Suprapubic skin (tissue), 4 donors: ENCODE data around the gene RNF212.

Experiments
- CTCF ChIP-seq, 2 donors: fragments of 200-600 bp in 1 of 2; fragments of 450-650 bp in 1 of 2; sonication (generic) in 1 of 2; IDR thresholded peaks; one replicate each; pipeline ENCODE4 v1.5.1; 2016 to 2019; ENCODE audit warnings: antibody characterized with exemption in 2 of 2, mild to moderate bottlenecking in 1 of 2, moderate library complexity in 1 of 2
- POLR2A ChIP-seq, 2 donors: fragments of 450-650 bp; IDR thresholded peaks; one replicate each; pipeline ENCODE4 v1.6.1; 2017; ENCODE audit warnings: antibody characterized with exemption in 2 of 2, mild to moderate bottlenecking in 2 of 2, moderate library complexity in 2 of 2
- POLR2AphosphoS5 ChIP-seq, 3 donors: sonication (generic); formaldehyde crosslinking; IDR thresholded peaks; one replicate each; pipeline ENCODE4 v1.6.1; 2017; ENCODE audit warnings: antibody characterized with exemption in 3 of 3

DNA sequence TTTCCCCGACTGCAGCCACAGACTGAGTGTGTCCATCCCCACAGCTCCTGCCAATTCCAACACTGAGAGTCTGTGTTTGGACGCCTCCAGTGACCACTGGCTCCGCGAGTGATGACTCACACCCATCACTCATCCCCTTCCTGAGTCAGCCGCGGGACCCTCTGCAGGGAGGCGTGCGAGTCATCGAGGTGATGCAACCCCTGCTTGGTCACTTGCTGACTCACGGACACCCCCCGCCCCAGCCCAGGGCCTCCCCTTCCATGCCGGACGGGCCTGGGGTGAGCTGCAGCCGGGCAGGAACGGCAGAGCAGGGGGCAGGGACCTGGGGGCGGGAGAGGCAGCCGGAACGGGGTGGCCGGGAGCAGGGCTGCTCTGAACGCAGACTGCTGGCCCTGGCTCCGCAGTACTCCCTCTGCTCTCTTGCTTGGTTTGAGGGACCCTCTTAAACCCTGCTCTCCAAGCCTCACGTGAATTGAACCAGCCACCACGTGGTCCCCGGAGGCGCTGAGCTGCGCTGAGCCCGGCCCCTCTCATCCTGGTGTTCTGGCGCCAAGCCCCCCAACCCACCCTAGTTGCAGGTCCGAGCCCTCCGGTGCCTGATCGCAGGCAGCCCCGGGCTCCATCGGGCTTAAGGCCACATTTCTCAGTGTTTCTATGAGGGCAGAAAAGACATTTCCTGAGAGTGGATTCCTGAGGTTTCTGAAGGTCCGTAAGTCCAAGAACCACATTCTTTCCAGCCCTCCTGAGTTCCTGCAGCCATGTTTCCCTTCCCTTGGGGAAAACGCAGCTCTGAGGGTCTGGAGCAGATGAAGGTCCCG, 69.5 kb downstream of the RNF212 start:
- peak; percentile 43 to 84 (median 50) for TF ChIP-seq POLR2AphosphoS5 (IDR thresholded peaks at IDR 0.05)
- TF ChIP-seq CTCF (IDR thresholded peaks at IDR 0.05): no peak
- no peak for TF ChIP-seq POLR2A (IDR thresholded peaks at IDR 0.05)
